ENCODE measurements around the gene HABP2. TPM values are rescaled to one million over a fixed set of nuclear protein-coding genes. Genes with fewer than 3 reads are reported as not detected.

The HABP2 gene
- total RNA-seq, 1 donor from 2014 or later, result not detected

GRCh38 chr10:113620511-113620910, 67.7 kb downstream of the HABP2 start:
- intact Hi-C loops (cut with micrococcal nuclease), result no loop called here
- ATAC-seq, result no peak
- DNase-seq, result no peak

GRCh38 chr10:113620936-113621335, 68.1 kb downstream of the HABP2 start:
- DNase-seq (no peak), ATAC-seq (no peak)
- intact Hi-C loops (cut with micrococcal nuclease), result no loop called here

- ATAC-seq (no peak), DNase-seq (no peak)
- intact Hi-C loops (cut with micrococcal nuclease), result no loop called here
Observed at GRCh38 chr10:113621799-113622198, 68.9 kb downstream of the HABP2 start.

- no peak for DNase-seq
- ATAC-seq, result no peak
- intact Hi-C loops (cut with micrococcal nuclease), result no loop called here
Observed at GRCh38 chr10:113622831-113623230, 70.0 kb downstream of the HABP2 start.

- intact Hi-C loops (cut with micrococcal nuclease), result no loop called here
Observed at GRCh38 chr10:113625461-113626186, 72.8 kb downstream of the HABP2 start.

GRCh38 chr10:113626809-113627355, 74.0 kb downstream of the HABP2 start:
- intact Hi-C loops (cut with micrococcal nuclease), result no loop called here
- ATAC-seq (peak; percentile 25), DNase-seq (no peak)

More at GRCh38 chr10:113625461-113626186, 72.8 kb downstream of the HABP2 start:
- no peak for DNase-seq
- ATAC-seq, result peak; percentile 7

GRCh38 chr10:113627836-113628235, 75.0 kb downstream of the HABP2 start:
- intact Hi-C loops (cut with micrococcal nuclease), result no loop called here
- ATAC-seq (peak; percentile 76), DNase-seq (no peak)

- ATAC-seq (peak; percentile 10), DNase-seq (no peak)
- intact Hi-C loops (cut with micrococcal nuclease), result no loop called here
Observed at GRCh38 chr10:113628607-113629153, 75.8 kb downstream of the HABP2 start.

- ATAC-seq (no peak), DNase-seq (no peak)
- intact Hi-C loops (cut with micrococcal nuclease), result no loop called here
Observed at GRCh38 chr10:113630929-113631533, 78.2 kb downstream of the HABP2 start.

- DNase-seq, result no peak
- no peak for ATAC-seq
- intact Hi-C loops (cut with micrococcal nuclease), result no loop called here
Observed at GRCh38 chr10:113631684-113632367, 79.0 kb downstream of the HABP2 start.

Other genes with a start within 250 kb of the HABP2 start
- 826 TPM for gene NRAP, start 111.0 kb downstream of the HABP2 start, total RNA-seq
- gene CASP7, start 126.9 kb downstream of the HABP2 start, total RNA-seq, result 15.5 TPM
- gene PLEKHS1, start 198.6 kb downstream of the HABP2 start, total RNA-seq, result not detected

Measured in left ventricle myocardium superior (tissue), 1 donor.